CD14-positive monocyte (primary cell): ENCODE measurements around the gene THEM4. TPM values are rescaled to one million over a fixed set of nuclear protein-coding genes. Genes with fewer than 3 reads are reported as not detected.
A peak's percentile ranks its signal among the peaks of the same experiment; 100 is the strongest.

Experiments
- DNase-seq, 3 donors: peaks; one replicate each; pipeline ENCODE4 v3.0.0-alpha.2; 2011 to 2022
- H2AFZ ChIP-seq: 2 replicates; pipeline ENCODE4 v1.6.0; 2012; ENCODE audit warnings: mild to moderate bottlenecking, low read depth, low read length, inconsistent platforms; ENCODE audit not compliant: insufficient read depth, poor library complexity, severe bottlenecking
- H3K27ac ChIP-seq, 2 donors: 1 replicate in 1 of 2; 2 replicates in 1 of 2; pipeline ENCODE4 v1.5.1; 2012 to 2013; ENCODE audit warnings: low read length in 2 of 2, control low read depth in 1 of 2, inconsistent platforms in 1 of 2, low read depth in 1 of 2, mild to moderate bottlenecking in 1 of 2
- H3K27me3 ChIP-seq, 2 donors: one replicate each; pipeline versions ENCODE4 v1.6.0 to v1.6.1; 2011 to 2013; ENCODE audit warnings: low read length in 2 of 2; ENCODE audit not compliant: control insufficient read depth in 2 of 2, insufficient read depth in 2 of 2
- H3K36me3 ChIP-seq, 2 donors: replicated peaks in 1 of 2; 1 replicate in 1 of 2; 2 replicates in 1 of 2; pipeline versions ENCODE4 v1.5.1 to v1.6.1; 2012 to 2013; ENCODE audit warnings: low read length in 2 of 2, control low read depth in 1 of 2, inconsistent platforms in 1 of 2, mild to moderate bottlenecking in 1 of 2; ENCODE audit not compliant: insufficient read depth in 2 of 2, control insufficient read depth in 1 of 2
- H3K4me1 ChIP-seq, 2 donors: 1 replicate in 1 of 2; 2 replicates in 1 of 2; pipeline versions ENCODE4 v1.5.1 to v1.6.1; 2012 to 2013; ENCODE audit warnings: low read length in 2 of 2, control low read depth in 1 of 2, inconsistent platforms in 1 of 2, mild to moderate bottlenecking in 1 of 2, moderate library complexity in 1 of 2; ENCODE audit not compliant: insufficient read depth in 2 of 2, control insufficient read depth in 1 of 2
- H3K4me2 ChIP-seq: replicated peaks from 2 replicates; pipeline ENCODE3; 2012; ENCODE audit warnings: low read length, moderate library complexity, mild to moderate bottlenecking; ENCODE audit not compliant: poor library complexity, severe bottlenecking; ENCODE audit errors: extremely low read depth
- H3K4me3 ChIP-seq, 3 experiments: fragments of 200-600 bp in 1 of 3; sonication (generic) in 1 of 3; replicated peaks in 1 of 3; 1 replicate in 2 of 3; 2 replicates in 1 of 3; pipeline ENCODE4 v1.5.1; 2011 to 2013; ENCODE audit warnings: low read length in 3 of 3, mild to moderate bottlenecking in 3 of 3, control low read depth in 2 of 3, low read depth in 2 of 3, inconsistent platforms in 1 of 3, moderate library complexity in 1 of 3
- H3K79me2 ChIP-seq: 2 replicates; pipeline ENCODE4 v1.6.0; 2012; ENCODE audit warnings: mild to moderate bottlenecking, control low read depth, inconsistent platforms, low read length, moderate library complexity; ENCODE audit not compliant: insufficient read depth
- H3K9ac ChIP-seq: 2 replicates; pipeline ENCODE4 v1.6.0; 2017; ENCODE audit warnings: low read length, mild to moderate bottlenecking; ENCODE audit not compliant: insufficient read depth, poor library complexity, severe bottlenecking
- H3K9me3 ChIP-seq, 2 donors: replicated peaks in 1 of 2; 1 replicate in 1 of 2; 2 replicates in 1 of 2; pipeline versions ENCODE4 v1.5.1 to v1.6.1; 2012 to 2013; ENCODE audit warnings: low read length in 2 of 2, control low read depth in 1 of 2; ENCODE audit not compliant: control insufficient read depth in 1 of 2, insufficient read depth in 1 of 2
- H4K20me1 ChIP-seq: 2 replicates; pipeline ENCODE4 v1.6.0; 2012; ENCODE audit warnings: mild to moderate bottlenecking, low read length, control low read depth, moderate library complexity; ENCODE audit not compliant: insufficient read depth
- H3K27ac Mint-ChIP-seq, 7 donors: one replicate each; pipeline ENCODE4 v1.8.0; 2020; ENCODE audit warnings: mild to moderate bottlenecking in 7 of 7, mixed read lengths in 7 of 7, moderate library complexity in 6 of 7, inconsistent platforms in 2 of 7
- H3K27me3 Mint-ChIP-seq, 3 donors: one replicate each; pipeline ENCODE4 v1.8.0; 2021 to 2022; ENCODE audit warnings: low read depth in 3 of 3, mild to moderate bottlenecking in 3 of 3, mixed read lengths in 3 of 3, moderate library complexity in 3 of 3, inconsistent platforms in 1 of 3
- H3K36me3 Mint-ChIP-seq, 2 donors: one replicate each; pipeline ENCODE4 v1.8.0; 2020; ENCODE audit warnings: mixed read lengths in 2 of 2, inconsistent platforms in 1 of 2, mild to moderate bottlenecking in 1 of 2
- H3K4me1 Mint-ChIP-seq: one replicate; pipeline ENCODE4 v1.8.0; 2020; ENCODE audit warnings: mild to moderate bottlenecking, mixed read lengths
- H3K4me3 Mint-ChIP-seq, 2 donors: one replicate each; pipeline ENCODE4 v1.8.0; 2020; ENCODE audit warnings: mild to moderate bottlenecking in 2 of 2, mixed read lengths in 2 of 2, moderate library complexity in 1 of 2
- H3K9me3 Mint-ChIP-seq, 7 donors: one replicate each; pipeline ENCODE4 v1.8.0; 2020 to 2022; ENCODE audit warnings: mixed read lengths in 7 of 7, mild to moderate bottlenecking in 6 of 7, moderate library complexity in 6 of 7, inconsistent platforms in 2 of 7
- CTCF ChIP-seq: fragments of 200-600 bp; IDR thresholded peaks from one replicate; pipeline ENCODE4 v1.8.0; 2022; ENCODE audit warnings: antibody characterized with exemption, mild to moderate bottlenecking
- WGBS: methylation state at CpG from one replicate; pipeline ENCODE4 v1.1.5; 2013; ENCODE audit warnings: missing lambda C conversion rate; ENCODE audit not compliant: insufficient coverage; 5-methylcytosine and 5-hydroxymethylcytosine counted together
- intact Hi-C, 2 donors: fragments of 100-400 bp; cut with micrococcal nuclease; formaldehyde crosslinking; loops; one replicate each; pipeline versions ENCODE4 v1.15.0 to v1.15.1; 2023
- polyA plus RNA-seq, 3 donors: library from polyadenylated mRNA; depleted of rRNA in 1 of 3; unstranded in 2 of 3; stranded (reverse) in 1 of 3; fragments of 300-500 nt in 2 of 3; fragments of >200 nt in 1 of 3; fragmentation: Illumina TruSeq in 2 of 3; gene quantifications; 1 replicate in 2 of 3; 2 replicates in 1 of 3; pipeline ENCODE4 v1.2.3, GENCODE V29; 2012 to 2021

Gene THEM4
- polyA plus RNA-seq, 3 donors: 3.7 to 6.0 (median 4.6) TPM

DNA sequence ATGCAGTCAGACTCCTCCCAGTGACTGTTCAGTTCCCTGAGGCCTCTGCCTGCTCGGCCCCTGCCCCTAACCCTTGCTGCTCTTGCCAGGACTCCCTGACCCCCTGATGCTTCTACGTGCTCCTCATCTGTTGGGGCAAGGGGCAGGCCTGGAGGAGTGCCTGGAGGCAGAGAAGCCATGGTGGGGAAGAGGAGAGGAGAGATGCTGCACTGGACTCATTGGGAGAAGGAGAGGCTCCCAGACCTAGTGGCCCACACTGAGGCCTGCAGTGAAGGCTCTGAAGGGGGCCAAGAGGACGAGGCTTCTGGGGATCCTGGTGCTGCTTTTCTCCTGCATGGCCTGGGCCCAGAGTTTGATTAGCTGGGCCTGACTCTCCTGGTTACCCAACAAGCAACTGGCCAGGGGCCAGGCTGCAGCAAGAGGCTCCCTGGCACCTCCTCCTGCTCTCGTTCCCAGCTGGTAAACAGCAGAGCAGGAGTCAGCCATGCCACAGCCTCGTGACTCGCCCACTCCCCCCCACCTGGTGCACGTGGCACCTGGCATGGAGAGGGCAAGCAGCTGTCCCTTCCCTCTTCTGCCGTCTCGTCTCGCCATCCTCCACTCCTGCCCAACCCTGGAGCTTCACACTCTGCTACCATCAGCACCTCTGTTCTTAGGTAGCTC, 76.9 kb downstream of the THEM4 start:
- H3K36me3 Mint-ChIP-seq: peaks cover 1 to 6% of the 10 kb centered on the region in 2 donors
- Histone ChIP-seq H3K4me3 (no peak overlapping the region), H3K27ac (no peak overlapping the region), H3K36me3 (no peaks in the 10 kb centered on the region), H3K79me2 (no peaks in the 10 kb centered on the region), H3K4me2 (no peak overlapping the region), H3K27me3 (peaks cover 8 to 9% of the 10 kb centered on the region in 2 donors), H3K9ac (peak overlapping the region; percentile 15), H4K20me1 (no peaks in the 10 kb centered on the region), H3K4me1 (peaks cover 69 to 100% of the 10 kb centered on the region in 2 donors), H3K9me3 (no peaks in the 10 kb centered on the region), H2AFZ (peak overlapping the region; percentile 41)
- H3K27me3 Mint-ChIP-seq: peaks cover 10 to 26% (median 16%) of the 10 kb centered on the region in 3 donors
- H3K27ac Mint-ChIP-seq: no peak overlapping the region
- intact Hi-C loops: no loop called here
- TF ChIP-seq CTCF: no peak
- no peak for DNase-seq
- peaks cover 0 to 5% (median 2%) of the 10 kb centered on the region in 7 donors for H3K9me3 Mint-ChIP-seq
- no peak overlapping the region for H3K4me3 Mint-ChIP-seq
- peaks cover 93% of the 10 kb centered on the region for H3K4me1 Mint-ChIP-seq
- 50% methylated on average over 7 of the region's 10 CpGs for WGBS

DNA sequence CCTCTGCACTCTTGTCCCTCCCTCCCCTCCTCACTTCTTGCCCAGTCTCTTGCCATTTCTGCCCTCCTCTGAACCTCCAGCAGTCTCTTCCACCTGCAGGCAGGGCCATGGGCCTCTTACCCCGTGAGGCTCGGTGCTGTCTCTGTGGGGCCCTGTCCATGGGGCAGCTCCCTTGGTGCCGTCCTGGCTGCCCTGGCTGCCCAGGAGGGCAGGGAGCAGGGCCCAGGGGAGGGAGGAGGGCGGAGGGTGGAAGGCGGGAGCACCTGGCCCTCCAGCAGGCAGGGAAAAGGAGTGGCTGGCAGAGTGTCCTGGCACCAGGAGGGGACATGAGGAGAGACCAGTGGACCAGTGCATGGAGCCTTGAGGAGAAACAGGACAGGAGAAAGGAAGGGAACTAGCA, 77.7 kb downstream of the THEM4 start, which contains the start of gene RORC:
TSS of gene RORC (minus strand) at position 198 of the 400 bp plus-strand sequence. CDS start at position 160, 38 bp downstream.
- Mint-ChIP-seq H3K9me3 (peaks cover 0 to 2% (median 0%) of the 10 kb centered on the region in 7 donors), H3K36me3 (peaks cover 0 to 2% of the 10 kb centered on the region in 2 donors), H3K27ac (peak within 1 kb of the TSS in 1 of 7 donors; percentile 36), H3K4me1 (peaks cover 85% of the 10 kb centered on the region), H3K4me3 (no peak within 1 kb of the TSS), H3K27me3 (peaks cover 1 to 22% (median 8%) of the 10 kb centered on the region in 3 donors)
- no peak for TF ChIP-seq CTCF
- no peaks in the 10 kb centered on the region for H3K79me2 ChIP-seq
- H3K9me3 ChIP-seq: no peaks in the 10 kb centered on the region
- peak within 1 kb of the TSS; percentile 15 for H3K9ac ChIP-seq
- H4K20me1 ChIP-seq: no peaks in the 10 kb centered on the region
- no peak within 1 kb of the TSS for H3K27ac ChIP-seq
- no peak for DNase-seq
- H3K27me3 ChIP-seq: peaks cover 0 to under 1% of the 10 kb centered on the region in 2 donors
- H2AFZ ChIP-seq: peak within 1 kb of the TSS; percentile 41
- WGBS: 92% methylated on average over 2 of the region's 5 CpGs
- intact Hi-C loops: no loop called here
- no peak within 1 kb of the TSS for H3K4me2 ChIP-seq
- H3K36me3 ChIP-seq: no peaks in the 10 kb centered on the region
- H3K4me1 ChIP-seq: peaks cover 66 to 93% of the 10 kb centered on the region in 2 donors
- no peak within 1 kb of the TSS for H3K4me3 ChIP-seq
